Ishikawa (cell line): ENCODE measurements around the gene CFAP54.
A peak's percentile ranks its signal among the peaks of the same experiment; 100 is the strongest.

Experiments
- CEBPB ChIP-seq: IDR thresholded peaks from 2 replicates; pipeline ENCODE4 v1.6.1; 2012
- CREB1 ChIP-seq: IDR thresholded peaks from 2 replicates; pipeline ENCODE4 v1.6.1; 2012; ENCODE audit warnings: low read depth
- EGR1 ChIP-seq: IDR thresholded peaks from 2 replicates; pipeline ENCODE4 v1.6.1; 2012
- EP300 ChIP-seq: IDR thresholded peaks from 2 replicates; pipeline ENCODE4 v1.6.1; 2012; ENCODE audit warnings: borderline replicate concordance
- FOXM1 ChIP-seq: IDR thresholded peaks from 2 replicates; pipeline ENCODE4 v1.6.1; 2012; ENCODE audit warnings: low read depth, borderline replicate concordance
- NFIC ChIP-seq: IDR thresholded peaks from 2 replicates; pipeline ENCODE4 v1.6.1; 2012
- RAD21 ChIP-seq: IDR thresholded peaks from 2 replicates; pipeline ENCODE4 v1.6.1; 2012; ENCODE audit warnings: low read depth
- TAF1 ChIP-seq: IDR thresholded peaks from 2 replicates; pipeline ENCODE4 v1.6.1; 2012; ENCODE audit warnings: low read depth, mild to moderate bottlenecking
- TCF12 ChIP-seq: IDR thresholded peaks from 2 replicates; pipeline ENCODE4 v1.6.1; 2012; ENCODE audit warnings: low read depth
- TEAD4 ChIP-seq: IDR thresholded peaks from 2 replicates; pipeline ENCODE4 v1.6.1; 2012
- YY1 ChIP-seq: IDR thresholded peaks from 2 replicates; pipeline ENCODE4 v1.6.1; 2012; ENCODE audit warnings: low read depth
- ZBTB7A ChIP-seq: IDR thresholded peaks from 2 replicates; pipeline ENCODE4 v1.6.1; 2012; ENCODE audit warnings: low read depth
- TF ChIP-seq, protein P1 (sequence below): IDR thresholded peaks from 2 replicates; pipeline ENCODE4 v1.6.1; 2012
- TF ChIP-seq, protein P2 (sequence below): IDR thresholded peaks from 2 replicates; pipeline ENCODE4 v1.6.1; 2012; ENCODE audit warnings: low read depth, mild to moderate bottlenecking
- TF ChIP-seq, protein P3 (sequence below): IDR thresholded peaks from 2 replicates; pipeline ENCODE4 v1.6.1; 2012

CFAP54 gene

DNA sequence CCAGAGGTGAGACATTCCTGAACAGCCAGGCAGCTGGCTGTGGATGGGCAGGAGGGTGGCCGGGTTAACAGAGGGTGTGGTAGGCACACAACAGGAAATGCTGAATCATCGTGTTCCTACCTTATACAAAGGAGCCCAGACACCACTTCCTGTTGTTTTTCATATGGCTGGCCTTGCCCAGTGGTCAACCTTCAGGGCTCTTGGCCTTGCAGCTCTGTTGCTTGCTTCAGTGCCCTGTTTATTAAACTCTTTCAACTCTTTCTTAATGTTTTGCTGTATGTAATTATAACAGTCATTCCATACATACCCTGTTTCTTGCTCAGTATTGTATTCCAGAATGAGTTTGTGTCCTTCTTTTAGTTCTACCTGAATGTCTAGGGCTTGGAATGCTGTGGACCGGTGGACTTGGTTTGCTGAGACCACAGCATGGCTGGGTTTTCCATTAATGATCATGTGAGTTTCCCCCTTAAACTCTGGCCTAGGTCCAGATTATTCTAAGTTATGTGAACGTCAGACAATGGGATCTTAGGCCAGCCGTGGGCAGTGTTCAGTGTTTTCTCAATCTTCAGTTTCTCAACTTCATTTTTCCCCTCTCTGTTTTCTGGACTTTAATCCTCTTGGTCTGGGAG is 11.9 kb downstream of the CFAP54 start:
- TF ChIP-seq EP300 (no peak), TCF12 (no peak), YY1 (0 out of 2 replicates have a peak, but pooled peaks have one; percentile 39), NFIC (no peak)
- TF ChIP-seq, protein P1, sequence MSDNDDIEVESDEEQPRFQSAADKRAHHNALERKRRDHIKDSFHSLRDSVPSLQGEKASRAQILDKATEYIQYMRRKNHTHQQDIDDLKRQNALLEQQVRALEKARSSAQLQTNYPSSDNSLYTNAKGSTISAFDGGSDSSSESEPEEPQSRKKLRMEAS = peak; percentile 48; the same call in 1 of the 2 replicates

GRCh38 chr12:96501908-96502307 is 12.5 kb downstream of the CFAP54 start:
- TF ChIP-seq ZBTB7A (no peak), TCF12 (no peak), CREB1 (no peak), NFIC (no peak), EP300 (no peak), TEAD4 (no peak), FOXM1 (no peak), RAD21 (no peak), EGR1 (no peak), CEBPB (no peak), YY1 (no peak), TAF1 (no peak)
- TF ChIP-seq, protein P2, sequence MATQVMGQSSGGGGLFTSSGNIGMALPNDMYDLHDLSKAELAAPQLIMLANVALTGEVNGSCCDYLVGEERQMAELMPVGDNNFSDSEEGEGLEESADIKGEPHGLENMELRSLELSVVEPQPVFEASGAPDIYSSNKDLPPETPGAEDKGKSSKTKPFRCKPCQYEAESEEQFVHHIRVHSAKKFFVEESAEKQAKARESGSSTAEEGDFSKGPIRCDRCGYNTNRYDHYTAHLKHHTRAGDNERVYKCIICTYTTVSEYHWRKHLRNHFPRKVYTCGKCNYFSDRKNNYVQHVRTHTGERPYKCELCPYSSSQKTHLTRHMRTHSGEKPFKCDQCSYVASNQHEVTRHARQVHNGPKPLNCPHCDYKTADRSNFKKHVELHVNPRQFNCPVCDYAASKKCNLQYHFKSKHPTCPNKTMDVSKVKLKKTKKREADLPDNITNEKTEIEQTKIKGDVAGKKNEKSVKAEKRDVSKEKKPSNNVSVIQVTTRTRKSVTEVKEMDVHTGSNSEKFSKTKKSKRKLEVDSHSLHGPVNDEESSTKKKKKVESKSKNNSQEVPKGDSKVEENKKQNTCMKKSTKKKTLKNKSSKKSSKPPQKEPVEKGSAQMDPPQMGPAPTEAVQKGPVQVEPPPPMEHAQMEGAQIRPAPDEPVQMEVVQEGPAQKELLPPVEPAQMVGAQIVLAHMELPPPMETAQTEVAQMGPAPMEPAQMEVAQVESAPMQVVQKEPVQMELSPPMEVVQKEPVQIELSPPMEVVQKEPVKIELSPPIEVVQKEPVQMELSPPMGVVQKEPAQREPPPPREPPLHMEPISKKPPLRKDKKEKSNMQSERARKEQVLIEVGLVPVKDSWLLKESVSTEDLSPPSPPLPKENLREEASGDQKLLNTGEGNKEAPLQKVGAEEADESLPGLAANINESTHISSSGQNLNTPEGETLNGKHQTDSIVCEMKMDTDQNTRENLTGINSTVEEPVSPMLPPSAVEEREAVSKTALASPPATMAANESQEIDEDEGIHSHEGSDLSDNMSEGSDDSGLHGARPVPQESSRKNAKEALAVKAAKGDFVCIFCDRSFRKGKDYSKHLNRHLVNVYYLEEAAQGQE = no peak
- TF ChIP-seq, protein P1 = no peak
- TF ChIP-seq, protein P3, sequence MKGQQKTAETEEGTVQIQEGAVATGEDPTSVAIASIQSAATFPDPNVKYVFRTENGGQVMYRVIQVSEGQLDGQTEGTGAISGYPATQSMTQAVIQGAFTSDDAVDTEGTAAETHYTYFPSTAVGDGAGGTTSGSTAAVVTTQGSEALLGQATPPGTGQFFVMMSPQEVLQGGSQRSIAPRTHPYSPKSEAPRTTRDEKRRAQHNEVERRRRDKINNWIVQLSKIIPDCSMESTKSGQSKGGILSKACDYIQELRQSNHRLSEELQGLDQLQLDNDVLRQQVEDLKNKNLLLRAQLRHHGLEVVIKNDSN = no peak

- TF ChIP-seq, protein P2 = no peak
- TF ChIP-seq YY1 (no peak), TCF12 (no peak)
These were observed 13.1 kb downstream of the CFAP54 start for GRCh38 chr12:96502477-96502876.

- no peak for TF ChIP-seq NFIC
- TF ChIP-seq, protein P2 = no peak
- TF ChIP-seq TCF12 = no peak
- TF ChIP-seq TEAD4 = no peak
- TF ChIP-seq ZBTB7A = no peak
- no peak for TF ChIP-seq FOXM1
- TF ChIP-seq CEBPB = no peak
- no peak for TF ChIP-seq YY1
- TF ChIP-seq, protein P3 = no peak
- TF ChIP-seq CREB1 = no peak
- no peak for TF ChIP-seq EGR1
- TF ChIP-seq, protein P1 = no peak
- no peak for TF ChIP-seq EP300
- no peak for TF ChIP-seq TAF1
- no peak for TF ChIP-seq RAD21
These were observed 13.7 kb downstream of the CFAP54 start for GRCh38 chr12:96502949-96503532.
